GM21786 (cell line): ENCODE measurements around the gene KLHL29.
A peak's percentile ranks its signal among the peaks of the same experiment; 100 is the strongest.

Experiments
- ATAC-seq: cut with Tn5 transposase; IDR thresholded peaks from one replicate; pipeline ENCODE4 v1.9.1; 2021; ENCODE audit not compliant: unreplicated experiment

KLHL29 gene

DNA sequence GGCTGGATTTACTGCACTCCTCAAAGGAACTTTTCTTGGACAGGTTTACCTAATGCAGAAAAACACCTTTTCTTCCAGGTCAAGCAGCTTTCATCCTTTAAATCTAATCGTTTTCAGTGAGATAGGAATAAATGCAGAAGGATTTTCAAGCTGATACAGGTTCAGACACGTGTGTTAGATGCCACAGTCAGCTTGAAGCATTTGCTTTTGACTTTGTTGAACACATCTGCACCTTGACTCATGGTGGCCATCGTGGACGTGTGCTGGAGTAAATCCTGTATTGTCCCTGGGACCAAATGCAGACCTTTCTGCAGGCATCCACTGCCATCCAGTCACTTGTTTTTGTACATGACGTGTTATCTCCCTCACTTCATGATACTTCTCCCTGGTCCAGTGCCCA is 61.9 kb downstream of the KLHL29 start:
- no peak for ATAC-seq

- no peak for ATAC-seq
Measured at GRCh38 chr2:23447405-23447804, 62.4 kb downstream of the KLHL29 start.

DNA sequence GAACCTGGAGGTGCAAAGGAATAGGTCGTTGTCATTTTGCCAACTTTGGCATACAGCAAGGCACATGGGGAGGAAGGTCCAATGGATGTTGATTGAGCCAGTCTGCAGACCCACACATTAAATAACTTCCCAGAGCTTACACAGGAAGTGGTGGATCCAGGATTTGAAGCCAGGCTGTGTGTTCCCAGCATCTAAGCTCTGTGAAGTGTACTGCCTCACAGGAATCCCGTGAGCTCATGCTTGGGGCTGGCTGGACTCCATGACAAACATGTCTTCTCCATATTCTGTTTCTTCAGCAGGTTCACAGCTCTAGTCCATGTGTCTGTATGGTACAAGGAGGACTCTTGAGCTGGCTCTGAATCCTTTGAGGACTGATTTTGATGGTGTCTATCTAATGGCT is 63.9 kb downstream of the KLHL29 start:
- no peak for ATAC-seq

DNA sequence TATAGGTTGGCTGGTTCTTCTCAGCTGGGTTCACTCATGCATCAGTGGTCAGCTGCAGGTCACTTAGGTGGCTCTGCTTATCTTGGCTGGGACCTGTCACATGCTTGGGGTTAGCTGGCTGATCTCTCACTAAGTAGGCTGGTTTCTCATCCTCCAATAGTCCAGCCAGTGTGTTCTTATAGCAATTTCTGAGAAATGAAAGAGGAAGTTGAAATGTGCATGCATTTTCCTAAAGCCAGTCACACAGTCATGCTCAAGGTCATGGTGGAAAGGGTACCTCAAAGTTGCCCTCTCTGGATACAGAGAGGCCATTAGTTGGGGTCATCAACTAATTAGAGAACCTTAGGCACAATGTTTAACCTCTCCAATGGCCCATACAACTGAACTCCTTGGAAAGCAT is 64.4 kb downstream of the KLHL29 start:
- ATAC-seq = peak; percentile 81

GRCh38 chr2:23449831-23450331 is 64.9 kb downstream of the KLHL29 start:
- no peak for ATAC-seq

GRCh38 chr2:23452372-23452771 is 67.4 kb downstream of the KLHL29 start:
- ATAC-seq = no peak

DNA sequence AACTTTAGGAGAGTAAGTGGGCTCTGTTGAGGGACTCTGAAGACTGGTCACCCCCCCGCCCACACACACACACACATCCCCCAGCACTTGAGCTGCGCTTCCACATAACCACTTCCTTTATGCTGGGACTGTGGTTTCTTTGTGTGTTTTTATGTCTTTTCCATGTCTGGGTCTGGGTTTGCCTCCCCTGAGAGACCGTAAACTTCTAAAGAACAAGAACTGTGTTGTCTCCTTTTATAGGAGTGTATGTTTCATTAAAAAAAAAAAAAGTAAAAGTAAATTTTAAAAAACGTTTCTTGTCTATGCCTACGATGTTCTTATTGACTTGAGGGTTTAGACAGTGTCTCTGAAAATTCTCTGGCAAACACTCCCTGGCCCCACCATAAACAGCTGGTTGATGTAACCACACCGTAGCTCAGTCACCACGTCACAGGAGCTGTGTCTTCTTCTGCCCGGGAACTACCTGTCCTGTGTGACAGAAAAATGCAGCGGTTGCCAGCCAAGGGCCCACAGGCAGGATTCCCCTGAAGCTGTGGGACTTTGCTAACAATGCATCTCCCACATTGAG is 68.0 kb downstream of the KLHL29 start:
- peak; percentile 50 for ATAC-seq

GRCh38 chr2:23453432-23453831 is 68.5 kb downstream of the KLHL29 start:
- ATAC-seq = no peak

DNA sequence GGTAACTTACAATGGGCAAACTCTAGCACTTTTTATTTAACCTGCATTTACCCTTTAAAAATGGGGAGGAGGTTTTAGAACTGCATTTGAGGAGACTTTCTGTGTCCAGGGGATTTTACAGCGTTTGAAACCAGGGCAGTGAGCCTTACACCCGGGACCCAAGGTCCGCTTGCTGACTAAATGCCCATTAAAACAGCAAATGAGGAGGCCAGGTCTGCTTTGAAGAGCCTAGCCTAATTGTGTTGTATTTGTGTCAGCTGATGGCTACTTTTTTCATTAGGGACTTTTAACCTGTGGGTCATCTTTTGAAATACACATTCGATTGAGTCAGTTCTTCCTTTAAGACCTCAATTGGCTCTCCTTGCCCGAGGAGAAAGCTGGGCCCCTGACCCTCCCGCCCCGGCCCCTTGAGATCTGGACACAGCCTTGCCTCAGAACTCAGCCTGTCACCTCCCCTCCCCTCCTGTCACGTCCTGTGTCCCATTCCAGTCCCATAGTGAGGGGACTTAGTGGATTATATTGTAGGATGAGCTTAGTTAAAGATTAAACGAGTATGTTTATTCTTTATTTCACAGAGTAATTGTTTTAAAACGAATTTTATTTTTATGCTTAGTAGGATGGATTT is 69.0 kb downstream of the KLHL29 start:
- no peak for ATAC-seq

DNA sequence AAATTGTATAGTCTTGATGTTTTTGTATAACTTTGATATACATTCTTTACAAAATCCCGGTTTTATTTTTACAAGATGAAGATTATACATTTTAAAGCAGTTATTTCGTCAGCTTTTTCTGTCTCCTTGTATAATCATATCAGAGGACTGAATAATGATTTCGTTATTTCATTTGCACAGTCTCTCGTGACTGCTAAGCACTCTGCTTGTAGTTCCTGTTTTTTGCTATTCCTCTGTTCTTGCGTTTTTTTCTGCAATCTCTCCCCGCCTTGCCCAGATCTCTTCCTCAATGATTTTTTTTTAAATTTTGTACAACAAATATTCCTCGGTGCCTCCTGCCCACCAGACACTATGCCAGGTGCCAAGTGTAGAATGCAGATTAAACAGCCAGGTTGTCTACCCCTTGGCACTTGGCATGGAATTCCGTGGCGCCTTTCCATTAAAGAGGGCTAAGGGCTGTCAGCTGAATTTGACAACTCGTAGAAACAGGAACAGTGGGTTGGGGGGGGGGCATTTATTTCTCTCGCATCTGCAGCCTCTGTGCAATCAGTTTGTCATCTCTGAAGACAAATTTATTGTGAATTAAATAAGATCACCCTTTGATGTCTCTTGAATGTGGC is 69.6 kb downstream of the KLHL29 start:
- no peak for ATAC-seq

DNA sequence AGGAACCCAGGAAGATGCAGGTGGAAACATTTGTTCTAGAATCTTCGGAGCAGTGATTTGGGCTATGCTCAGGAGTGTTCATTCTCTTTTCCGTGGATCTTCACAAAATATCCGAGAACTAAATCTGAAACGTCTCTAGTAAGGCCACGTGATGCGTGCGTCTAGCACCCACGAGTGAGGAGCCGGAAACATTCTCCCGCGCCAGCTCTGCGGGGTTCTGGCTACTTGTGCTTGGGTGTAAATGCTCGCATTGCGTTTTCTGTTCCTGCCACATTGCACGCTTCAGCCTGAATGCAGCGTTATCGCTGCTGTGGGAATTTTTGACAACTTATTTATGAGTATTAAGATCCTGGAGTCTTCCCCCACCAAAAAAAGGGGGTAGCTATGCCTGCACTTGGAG is 71.4 kb downstream of the KLHL29 start:
- no peak for ATAC-seq

GRCh38 chr2:23456881-23457760 is 72.1 kb downstream of the KLHL29 start:
- ATAC-seq = no peak

- no peak for ATAC-seq
Measured at GRCh38 chr2:23457990-23458682, 73.2 kb downstream of the KLHL29 start.

DNA sequence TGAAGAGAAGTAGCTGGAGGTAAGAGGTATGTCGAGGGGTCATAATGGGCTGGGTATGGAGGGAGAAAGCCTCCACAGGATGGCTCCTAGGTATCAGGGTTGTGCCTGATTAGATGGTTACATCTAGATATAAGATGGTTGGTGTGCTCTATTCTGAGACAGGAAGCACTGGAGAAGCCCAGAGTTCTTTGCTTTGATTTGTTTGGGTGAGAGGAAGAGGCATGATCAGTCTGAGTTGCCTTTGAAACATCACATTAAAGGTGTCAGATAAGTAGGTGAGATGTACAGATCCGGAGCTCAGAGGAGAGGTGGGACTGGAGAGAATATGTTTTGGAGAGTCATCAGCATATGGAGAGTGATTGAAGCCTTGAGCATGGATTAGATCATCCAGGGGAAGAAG is 74.1 kb downstream of the KLHL29 start:
- no peak for ATAC-seq

DNA sequence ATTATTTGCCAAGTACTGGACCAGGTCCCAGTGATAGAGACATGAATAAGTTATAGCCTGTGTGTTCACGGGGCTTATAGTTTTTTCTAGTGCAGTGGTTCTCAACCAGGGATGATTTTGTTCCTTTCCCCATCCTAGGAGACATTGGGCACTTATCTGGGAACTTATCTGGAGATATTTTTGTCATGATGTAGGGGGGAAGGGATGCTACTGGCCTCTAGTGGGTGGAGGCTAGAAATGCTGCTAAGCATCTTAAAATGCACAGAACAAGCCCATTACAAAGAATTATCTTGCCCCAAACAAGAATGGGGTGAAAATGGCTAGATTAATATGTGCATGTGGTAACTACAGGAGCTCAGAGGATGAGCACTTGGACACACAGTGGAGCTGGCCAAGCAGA is 75.2 kb downstream of the KLHL29 start:
- no peak for ATAC-seq

DNA sequence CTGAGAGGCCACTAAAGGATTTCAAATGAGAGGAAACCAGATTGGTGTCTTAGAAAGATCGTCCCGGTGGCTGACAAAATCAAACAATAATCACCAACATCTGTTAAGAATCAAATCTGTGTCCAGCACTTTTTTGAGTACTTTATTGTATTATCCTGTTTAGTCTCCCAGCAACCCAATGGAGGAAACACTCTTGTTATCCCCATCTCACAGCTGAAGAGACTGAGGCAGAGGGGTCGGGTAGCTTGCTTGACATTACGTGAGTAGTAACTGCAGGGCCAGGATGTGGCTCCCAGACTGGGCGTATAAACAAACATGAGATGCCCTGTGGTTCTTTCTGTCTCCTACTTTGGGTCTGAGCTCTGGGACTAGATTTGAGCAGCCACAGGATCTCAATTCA is 76.0 kb downstream of the KLHL29 start:
- ATAC-seq = no peak

GRCh38 chr2:23464156-23464555 is 79.2 kb downstream of the KLHL29 start:
- ATAC-seq = no peak

DNA sequence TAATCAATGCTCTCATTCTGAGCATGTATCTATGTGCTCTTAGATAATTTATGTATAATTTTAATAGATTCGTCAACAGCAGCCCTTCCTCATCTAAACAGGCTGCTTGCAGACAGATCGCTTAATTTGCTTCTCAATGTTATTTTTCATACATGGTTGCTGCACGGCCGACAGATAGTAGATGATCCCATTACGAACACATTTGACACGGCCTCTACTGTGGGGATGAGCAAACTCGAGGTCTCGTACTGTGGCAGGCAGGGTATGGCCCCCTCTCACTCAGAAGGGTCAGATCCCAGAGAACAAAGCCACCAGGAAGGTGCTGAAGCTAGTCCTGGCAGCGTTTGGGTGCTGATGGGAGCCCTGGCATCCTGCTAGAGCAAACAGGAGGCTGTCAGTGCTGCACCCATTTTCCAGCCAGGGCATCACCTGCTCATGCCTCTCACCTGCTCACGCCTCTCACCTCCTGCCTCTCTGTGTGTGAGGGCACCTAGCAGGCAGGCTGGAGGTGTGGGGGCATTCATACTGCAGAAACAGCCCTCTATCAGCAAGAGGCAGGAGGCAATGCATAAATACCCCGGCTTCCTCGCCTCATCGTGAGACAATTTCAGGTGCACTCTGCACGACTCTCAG is 80.0 kb downstream of the KLHL29 start:
- no peak for ATAC-seq

DNA sequence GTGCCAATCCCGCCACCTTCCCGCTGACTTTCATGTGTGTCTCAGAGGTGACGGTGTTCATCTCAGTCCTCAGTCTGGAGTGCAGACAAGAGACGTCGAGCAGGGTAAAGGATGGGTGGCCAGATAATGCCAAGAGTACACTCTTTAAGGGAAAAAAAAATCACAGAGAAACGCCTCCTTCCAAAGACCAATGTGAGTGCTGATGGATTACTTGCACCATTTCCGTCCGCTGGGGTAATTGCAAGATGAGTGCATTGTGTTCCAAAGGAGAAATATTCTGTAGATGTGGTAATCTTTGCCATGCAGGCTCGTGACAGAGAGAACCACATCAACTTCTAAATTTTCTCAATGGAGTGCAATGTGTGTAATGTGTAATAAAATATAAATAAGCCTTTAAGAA is 81.0 kb downstream of the KLHL29 start:
- ATAC-seq = no peak

- no peak for ATAC-seq
Measured at GRCh38 chr2:23467618-23468017, 82.6 kb downstream of the KLHL29 start.
